GM18873 (cell line): Measurements from ENCODE around the gene AMFR.

Experiments used
- ATAC-seq: cut with Tn5 transposase; IDR thresholded peaks from one replicate; pipeline ENCODE4 v1.9.1; 2021; ENCODE audit warnings: mild to moderate bottlenecking, moderate library complexity, moderate number of reproducible peaks; ENCODE audit not compliant: unreplicated experiment, low FRiP score

AMFR gene

GRCh38 chr16:56350491-56351405 is 74.6 kb downstream of the AMFR start:
- ATAC-seq, result no peak

GRCh38 chr16:56349711-56350161 is 75.6 kb downstream of the AMFR start:
- ATAC-seq, result no peak

- no peak for ATAC-seq
These were observed 76.3 kb downstream of the AMFR start for GRCh38 chr16:56349086-56349415.

- ATAC-seq, result no peak
These were observed 76.9 kb downstream of the AMFR start for GRCh38 chr16:56348168-56349085.

GRCh38 chr16:56347670-56348069 is 77.7 kb downstream of the AMFR start:
- ATAC-seq, result no peak

- ATAC-seq, result no peak
These were observed 78.2 kb downstream of the AMFR start for GRCh38 chr16:56347166-56347565.

GRCh38 chr16:56346131-56346890 is 79.0 kb downstream of the AMFR start:
- no peak for ATAC-seq

- no peak for ATAC-seq
These were observed 79.8 kb downstream of the AMFR start for GRCh38 chr16:56345406-56346050.

GRCh38 chr16:56344518-56345405 is 80.6 kb downstream of the AMFR start:
- ATAC-seq, result no peak

- ATAC-seq, result no peak
These were observed 81.5 kb downstream of the AMFR start for GRCh38 chr16:56343661-56344517.

GRCh38 chr16:56341656-56342399 is 83.5 kb downstream of the AMFR start:
- ATAC-seq, result no peak

- ATAC-seq, result no peak
These were observed 84.4 kb downstream of the AMFR start for GRCh38 chr16:56340864-56341365.

GRCh38 chr16:56340416-56340815 is 84.9 kb downstream of the AMFR start:
- ATAC-seq, result no peak

- ATAC-seq, result no peak
These were observed 85.7 kb downstream of the AMFR start for GRCh38 chr16:56339431-56340195.

GRCh38 chr16:56338566-56339318 is 86.6 kb downstream of the AMFR start:
- no peak for ATAC-seq

GRCh38 chr16:56337858-56338325 is 87.5 kb downstream of the AMFR start:
- no peak for ATAC-seq
